Left renal cortex interstitium (tissue), 4 donors: ENCODE data around the gene VEZT. TPM values are rescaled to one million over a fixed set of nuclear protein-coding genes. Genes with fewer than 3 reads are reported as not detected.

Source experiments
- DNase-seq, 4 donors: peaks; one replicate each; pipeline ENCODE4 v3.0.0-alpha.2; 2013; ENCODE audit warnings: low read depth in 4 of 4, low spot score in 2 of 4, missing footprints in 1 of 4
- polyA plus RNA-seq, 4 donors: library from polyadenylated mRNA; unstranded; fragments of 120-200 nt; gene quantifications; one replicate each; pipeline ENCODE4 v1.2.1, GENCODE V29; 2013; ENCODE audit not compliant: insufficient read length in 4 of 4

Gene VEZT
- polyA plus RNA-seq, 4 donors = 69.9 to 90.3 (median 78.3) TPM

GRCh38 chr12:95200128-95200894 lies 17.3 kb upstream of the VEZT start:
- no peak for DNase-seq

GRCh38 chr12:95201056-95201670 lies 16.4 kb upstream of the VEZT start:
- DNase-seq = no peak

- no peak for DNase-seq
These were observed 14.7 kb upstream of the VEZT start for GRCh38 chr12:95202691-95203486.

- DNase-seq = no peak
These were observed 14.0 kb upstream of the VEZT start for GRCh38 chr12:95203487-95204030.

GRCh38 chr12:95204141-95204866 lies 13.3 kb upstream of the VEZT start:
- no peak for DNase-seq

- no peak for DNase-seq
These were observed 12.5 kb upstream of the VEZT start for GRCh38 chr12:95205016-95205624.

- no peak for DNase-seq
These were observed 11.9 kb upstream of the VEZT start for GRCh38 chr12:95205685-95206084.

- DNase-seq = no peak
These were observed 10.7 kb upstream of the VEZT start for GRCh38 chr12:95206916-95207315.

- no peak for DNase-seq
These were observed 10.2 kb upstream of the VEZT start for GRCh38 chr12:95207407-95207806.

- no peak for DNase-seq
These were observed 8.9 kb upstream of the VEZT start for GRCh38 chr12:95208678-95209077.

GRCh38 chr12:95212586-95212985 lies 5.0 kb upstream of the VEZT start:
- DNase-seq = no peak

GRCh38 chr12:95213119-95213518 lies 4.5 kb upstream of the VEZT start:
- DNase-seq = no peak

GRCh38 chr12:95213928-95214327 lies 3.7 kb upstream of the VEZT start:
- no peak for DNase-seq

GRCh38 chr12:95214466-95214865 lies 3.1 kb upstream of the VEZT start:
- DNase-seq = no peak

GRCh38 chr12:95215949-95216348 lies 1.7 kb upstream of the VEZT start:
- DNase-seq = peak in 1 of 4 donors; percentile 49

- DNase-seq = peak in 3 of 4 donors; percentile 47 to 66 (median 61)
These were observed 763 bp upstream of the VEZT start for GRCh38 chr12:95216711-95217376.

GRCh38 chr12:95218150-95219133 lies 835 bp downstream of the VEZT start:
- DNase-seq = peak; percentile 53 to 85 (median 62)

- DNase-seq = no peak
These were observed 2.6 kb downstream of the VEZT start for GRCh38 chr12:95220190-95220589.
